SK-N-SH (cell line): ENCODE measurements around the gene KDELR1.

ENCODE experiments used
- CTCF ChIP-seq: fragments of 200-600 bp; sonication (generic); IDR thresholded peaks from 2 replicates; pipeline ENCODE4 v1.6.1; 2017; ENCODE audit warnings: antibody characterized with exemption, mild to moderate bottlenecking, moderate library complexity
- EZH2phosphoT487 ChIP-seq: fragments of 200-600 bp; sonication (generic); IDR thresholded peaks from 2 replicates; pipeline ENCODE4 v1.6.1; 2017; ENCODE audit warnings: low read depth, mixed run types, mild to moderate bottlenecking, antibody characterized with exemption, moderate library complexity, borderline replicate concordance
- FOXM1 ChIP-seq: IDR thresholded peaks from 2 replicates; pipeline ENCODE4 v1.4.0; 2012; ENCODE audit warnings: low read depth, mild to moderate bottlenecking
- MEF2A ChIP-seq: IDR thresholded peaks from 2 replicates; pipeline ENCODE4 v1.4.0; 2012; ENCODE audit warnings: low read depth, borderline replicate concordance
- NFIC ChIP-seq: IDR thresholded peaks from 2 replicates; pipeline ENCODE4 v1.4.0; 2012; ENCODE audit warnings: borderline replicate concordance
- POLR2AphosphoS5 ChIP-seq: IDR thresholded peaks from 2 replicates; pipeline ENCODE4 v1.6.1; 2012; ENCODE audit warnings: low read depth, low read length
- RAD21 ChIP-seq: IDR thresholded peaks from 2 replicates; pipeline ENCODE4 v1.6.1; 2012; ENCODE audit warnings: mild to moderate bottlenecking, low read length
- REST ChIP-seq: IDR thresholded peaks from 2 replicates; pipeline ENCODE4 v1.6.1; 2012; ENCODE audit warnings: mild to moderate bottlenecking, low read depth, low read length, moderate library complexity
- RFX5 ChIP-seq: IDR thresholded peaks from 2 replicates; pipeline ENCODE4 v1.6.1; 2012; ENCODE audit warnings: mild to moderate bottlenecking, improper control_type of control experiment, low read length
- SMC3 ChIP-seq: IDR thresholded peaks from 2 replicates; pipeline ENCODE4 v1.6.1; 2012; ENCODE audit warnings: low read depth, low read length, improper control_type of control experiment
- TEAD4 ChIP-seq: IDR thresholded peaks from 2 replicates; pipeline ENCODE4 v1.4.0; 2012; ENCODE audit warnings: mild to moderate bottlenecking, borderline replicate concordance; ENCODE audit not compliant: insufficient read depth
- YY1 ChIP-seq: IDR thresholded peaks from 2 replicates; pipeline ENCODE4 v1.4.0; 2012; ENCODE audit warnings: low read depth, mild to moderate bottlenecking
- TF ChIP-seq, protein P1 (sequence below): IDR thresholded peaks from 2 replicates; pipeline ENCODE4 v1.4.0; 2012; ENCODE audit warnings: low read depth, borderline replicate concordance

GRCh38 chr19:48342414-48342738 is 49.0 kb downstream of the KDELR1 start:
- TF ChIP-seq NFIC (no peak), RFX5 (no peak), RAD21 (no peak), CTCF (no peak), EZH2phosphoT487 (no peak), TEAD4 (no peak), SMC3 (no peak), REST (no peak), FOXM1 (no peak), MEF2A (no peak), POLR2AphosphoS5 (no peak), YY1 (no peak)
- TF ChIP-seq, protein P1, sequence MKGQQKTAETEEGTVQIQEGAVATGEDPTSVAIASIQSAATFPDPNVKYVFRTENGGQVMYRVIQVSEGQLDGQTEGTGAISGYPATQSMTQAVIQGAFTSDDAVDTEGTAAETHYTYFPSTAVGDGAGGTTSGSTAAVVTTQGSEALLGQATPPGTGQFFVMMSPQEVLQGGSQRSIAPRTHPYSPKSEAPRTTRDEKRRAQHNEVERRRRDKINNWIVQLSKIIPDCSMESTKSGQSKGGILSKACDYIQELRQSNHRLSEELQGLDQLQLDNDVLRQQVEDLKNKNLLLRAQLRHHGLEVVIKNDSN = no peak
